OCI-LY3 (cell line): ENCODE data around the gene KIDINS220.

Source experiments
- H2AFZ ChIP-seq: fragments of 200-600, 300-600 bp; shearing (Covaris generic); 2 replicates; pipeline ENCODE4 v1.6.0; 2014; ENCODE audit warnings: antibody characterized with exemption, low read depth, low read length
- H3K27ac ChIP-seq: fragments of 200-600, 300-600 bp; sonication (generic); 2 replicates; pipeline ENCODE4 v1.5.1; 2014; ENCODE audit warnings: mild to moderate bottlenecking, low read length, moderate library complexity, mixed read lengths
- H3K27me3 ChIP-seq: fragments of 200-600, 300-600 bp; sonication (generic); 2 replicates; pipeline ENCODE4 v1.6.1; 2014; ENCODE audit warnings: low read depth, low read length, mixed read lengths
- H3K36me3 ChIP-seq: fragments of 200-600, 300-600 bp; sonication (generic); replicated peaks from 2 replicates; pipeline ENCODE3; 2014; ENCODE audit warnings: low read depth, low read length, mixed read lengths
- H3K4me1 ChIP-seq: fragments of 300-600, 200-600 bp; sonication (generic); 2 replicates; pipeline ENCODE4 v1.6.1; 2014; ENCODE audit warnings: low read length, mixed read lengths
- H3K4me2 ChIP-seq: fragments of 200-600, 300-600 bp; sonication (generic); 2 replicates; pipeline ENCODE4 v1.6.1; 2014; ENCODE audit warnings: low read length, mixed read lengths
- H3K4me3 ChIP-seq: fragments of 300-600, 200-600 bp; sonication (generic); 2 replicates; pipeline ENCODE4 v1.5.1; 2014; ENCODE audit warnings: antibody characterized with exemption, mild to moderate bottlenecking, low read length, moderate library complexity
- H3K79me2 ChIP-seq: fragments of 300-600, 200-600 bp; shearing (Covaris generic); 2 replicates; pipeline ENCODE4 v1.6.1; 2014; ENCODE audit warnings: mild to moderate bottlenecking, low read length, mixed read lengths
- H3K9ac ChIP-seq: fragments of 300-600, 200-600 bp; shearing (Covaris generic); 2 replicates; pipeline ENCODE4 v1.6.0; 2014; ENCODE audit warnings: mild to moderate bottlenecking, low read length, moderate library complexity
- H3K9me3 ChIP-seq: fragments of 200-600, 300-600 bp; shearing (Covaris generic); 2 replicates; pipeline ENCODE4 v1.6.1; 2014; ENCODE audit warnings: low read length, mixed read lengths; ENCODE audit not compliant: insufficient read depth
- H4K20me1 ChIP-seq: fragments of 200-600, 300-600 bp; sonication (generic); 2 replicates; pipeline ENCODE4 v1.6.1; 2016; ENCODE audit warnings: low read length, mixed read lengths; ENCODE audit not compliant: insufficient read depth
- CTCF ChIP-seq: fragments of 200-600, 300-600 bp; sonication (generic); IDR thresholded peaks from 2 replicates; pipeline ENCODE4 v1.5.1; 2014; ENCODE audit warnings: antibody characterized with exemption, low read length, low read depth
- EZH2phosphoT487 ChIP-seq: fragments of 200-600 bp; shearing (Covaris generic); IDR thresholded peaks from 2 replicates; pipeline ENCODE4 v1.6.1; 2018; ENCODE audit warnings: antibody characterized with exemption, mixed run types, low read depth

The KIDINS220 gene

DNA sequence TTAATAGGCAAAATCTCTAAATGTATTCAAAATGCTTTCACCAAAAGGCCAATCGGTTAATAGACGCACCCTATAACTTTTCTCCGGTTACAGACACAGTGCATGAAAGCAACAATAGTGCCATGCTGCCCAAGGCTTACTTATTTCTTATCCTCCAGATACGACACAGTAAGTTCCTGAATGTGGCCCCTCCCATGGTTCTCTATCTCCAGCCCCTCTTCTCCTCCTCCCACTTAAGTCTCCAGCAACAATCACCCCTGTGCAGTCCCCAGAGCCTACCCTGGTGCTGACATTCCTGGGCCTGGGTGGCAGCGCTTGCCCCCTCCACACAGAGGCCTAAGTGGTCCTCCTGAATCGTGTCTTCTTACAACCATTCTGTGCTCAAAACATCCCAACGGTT, 3.6 kb downstream of the KIDINS220 start:
- Histone ChIP-seq H2AFZ (no peak overlapping the region), H3K4me3 (no peak overlapping the region), H3K9ac (no peak overlapping the region), H3K9me3 (no peaks in the 10 kb centered on the region), H3K27me3 (no peaks in the 10 kb centered on the region), H3K4me2 (no peak overlapping the region), H4K20me1 (no peaks in the 10 kb centered on the region), H3K79me2 (peaks cover 45% of the 10 kb centered on the region), H3K4me1 (peaks cover 10% of the 10 kb centered on the region), H3K27ac (no peak overlapping the region), H3K36me3 (no peaks in the 10 kb centered on the region)
- no peak for TF ChIP-seq EZH2phosphoT487
- TF ChIP-seq CTCF, result no peak

GRCh38 chr2:8831516-8831915, 5.9 kb downstream of the KIDINS220 start:
- Histone ChIP-seq H3K9me3 (no peaks in the 10 kb centered on the region), H3K27me3 (no peaks in the 10 kb centered on the region), H3K4me3 (no peak overlapping the region), H3K79me2 (peaks cover 41% of the 10 kb centered on the region), H3K9ac (no peak overlapping the region), H4K20me1 (0 out of 2 replicates have a peak, but pooled peaks cover 3% of the 10 kb centered on the region), H2AFZ (no peak overlapping the region), H3K27ac (no peak overlapping the region), H3K4me1 (peaks cover 7% of the 10 kb centered on the region), H3K4me2 (no peak overlapping the region), H3K36me3 (no peaks in the 10 kb centered on the region)
- no peak for TF ChIP-seq CTCF
- no peak for TF ChIP-seq EZH2phosphoT487

DNA sequence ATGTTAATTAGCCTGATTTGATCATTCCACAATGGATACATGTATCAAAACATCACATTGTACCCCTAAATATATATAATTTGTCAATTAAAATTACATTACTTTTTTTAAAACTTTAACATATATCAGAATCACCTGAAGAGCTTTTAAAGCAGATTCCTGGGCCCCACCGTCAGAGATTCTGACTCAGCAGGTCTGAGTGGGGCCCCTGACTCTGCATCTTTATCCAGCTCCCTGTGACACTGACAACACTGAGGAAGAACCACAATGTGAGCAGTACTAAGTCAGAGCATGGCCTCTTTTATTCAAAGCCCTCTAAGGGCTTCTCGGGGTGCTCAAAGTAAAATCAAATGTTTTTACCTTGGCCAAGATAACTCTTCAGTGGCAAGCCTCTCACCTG, 9.7 kb downstream of the KIDINS220 start:
- peaks cover 15% of the 10 kb centered on the region for H3K79me2 ChIP-seq
- H3K4me1 ChIP-seq, result no peaks in the 10 kb centered on the region
- H3K36me3 ChIP-seq, result no peaks in the 10 kb centered on the region
- no peaks in the 10 kb centered on the region for H3K9me3 ChIP-seq
- no peak overlapping the region for H2AFZ ChIP-seq
- no peak overlapping the region for H3K4me3 ChIP-seq
- TF ChIP-seq EZH2phosphoT487 (no peak), CTCF (no peak)
- H3K9ac ChIP-seq, result no peak overlapping the region
- no peak overlapping the region for H3K4me2 ChIP-seq
- H4K20me1 ChIP-seq, result 0 out of 2 replicates have a peak, but pooled peaks cover 3% of the 10 kb centered on the region
- no peak overlapping the region for H3K27ac ChIP-seq
- no peaks in the 10 kb centered on the region for H3K27me3 ChIP-seq

DNA sequence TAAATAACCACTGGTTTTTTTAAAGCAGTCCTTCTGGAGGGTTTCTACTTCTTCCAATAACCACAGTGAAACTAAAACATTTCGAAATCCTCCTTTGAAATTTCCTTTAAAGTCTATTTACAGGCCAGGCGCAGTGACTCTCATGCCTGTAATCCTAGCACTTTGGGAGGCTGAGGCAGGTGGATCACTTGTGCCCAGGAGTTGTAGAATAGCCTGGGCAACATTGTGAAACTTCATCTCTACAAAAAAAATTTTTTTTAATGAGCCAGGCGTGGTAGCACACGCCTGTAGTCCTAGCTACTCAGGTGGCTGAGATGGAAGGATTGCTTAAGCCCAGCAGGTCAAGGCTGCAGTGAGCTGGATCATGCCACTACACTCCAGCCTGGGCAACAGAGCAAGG, 15.2 kb downstream of the KIDINS220 start:
- H3K4me3 ChIP-seq, result no peak overlapping the region
- no peaks in the 10 kb centered on the region for H3K9me3 ChIP-seq
- H3K36me3 ChIP-seq, result no peaks in the 10 kb centered on the region
- no peaks in the 10 kb centered on the region for H4K20me1 ChIP-seq
- H3K9ac ChIP-seq, result no peak overlapping the region
- no peaks in the 10 kb centered on the region for H3K79me2 ChIP-seq
- H3K4me2 ChIP-seq, result no peak overlapping the region
- no peaks in the 10 kb centered on the region for H3K27me3 ChIP-seq
- H2AFZ ChIP-seq, result no peak overlapping the region
- TF ChIP-seq CTCF (no peak), EZH2phosphoT487 (no peak)
- no peak overlapping the region for H3K27ac ChIP-seq
- no peaks in the 10 kb centered on the region for H3K4me1 ChIP-seq
